GM18873 (cell line): ENCODE data around the gene CROCC2.

ENCODE experiments used
- ATAC-seq: cut with Tn5 transposase; IDR thresholded peaks from one replicate; pipeline ENCODE4 v1.9.1; 2021; ENCODE audit warnings: mild to moderate bottlenecking, moderate library complexity, moderate number of reproducible peaks; ENCODE audit not compliant: unreplicated experiment, low FRiP score

Gene CROCC2

GRCh38 chr2:240904216-240905175, 1.6 kb upstream of the CROCC2 start:
- ATAC-seq: no peak

GRCh38 chr2:240905176-240905781, 857 bp upstream of the CROCC2 start:
- no peak for ATAC-seq

GRCh38 chr2:240906911-240907590, 915 bp downstream of the CROCC2 start:
- no peak for ATAC-seq

GRCh38 chr2:240909216-240909974, 3.3 kb downstream of the CROCC2 start:
- no peak for ATAC-seq

- no peak for ATAC-seq
Measured at GRCh38 chr2:240911641-240912265, 5.6 kb downstream of the CROCC2 start.

- ATAC-seq: no peak
Measured at GRCh38 chr2:240912878-240913809, 7.0 kb downstream of the CROCC2 start.

- no peak for ATAC-seq
Measured at GRCh38 chr2:240913810-240914644, 7.9 kb downstream of the CROCC2 start.

- no peak for ATAC-seq
Measured at GRCh38 chr2:240914645-240915525, 8.7 kb downstream of the CROCC2 start.

- ATAC-seq: no peak
Measured at GRCh38 chr2:240915526-240916341, 9.6 kb downstream of the CROCC2 start.

- ATAC-seq: no peak
Measured at GRCh38 chr2:240916571-240917008, 10.5 kb downstream of the CROCC2 start.

GRCh38 chr2:240917009-240917683, 11.0 kb downstream of the CROCC2 start:
- no peak for ATAC-seq

- no peak for ATAC-seq
Measured at GRCh38 chr2:240917684-240918257, 11.6 kb downstream of the CROCC2 start.

- no peak for ATAC-seq
Measured at GRCh38 chr2:240918258-240919091, 12.3 kb downstream of the CROCC2 start.

GRCh38 chr2:240919161-240919781, 13.1 kb downstream of the CROCC2 start:
- no peak for ATAC-seq
